ENCODE data around the gene ZNF507. TPM values are rescaled to one million over a fixed set of nuclear protein-coding genes. Genes with fewer than 3 reads are reported as not detected.

The ZNF507 gene
- total RNA-seq, result 16.7 to 20.6 TPM (median 17.0 TPM) in 3 replicates
- long read RNA-seq, full-length matches to known transcripts, result 4 of 8 reads
- long read RNA-seq, partial matches to known transcripts, result 1 of 8 reads
- long read RNA-seq, other reads (novel, unspliced or antisense), result 3 of 8 reads

DNA sequence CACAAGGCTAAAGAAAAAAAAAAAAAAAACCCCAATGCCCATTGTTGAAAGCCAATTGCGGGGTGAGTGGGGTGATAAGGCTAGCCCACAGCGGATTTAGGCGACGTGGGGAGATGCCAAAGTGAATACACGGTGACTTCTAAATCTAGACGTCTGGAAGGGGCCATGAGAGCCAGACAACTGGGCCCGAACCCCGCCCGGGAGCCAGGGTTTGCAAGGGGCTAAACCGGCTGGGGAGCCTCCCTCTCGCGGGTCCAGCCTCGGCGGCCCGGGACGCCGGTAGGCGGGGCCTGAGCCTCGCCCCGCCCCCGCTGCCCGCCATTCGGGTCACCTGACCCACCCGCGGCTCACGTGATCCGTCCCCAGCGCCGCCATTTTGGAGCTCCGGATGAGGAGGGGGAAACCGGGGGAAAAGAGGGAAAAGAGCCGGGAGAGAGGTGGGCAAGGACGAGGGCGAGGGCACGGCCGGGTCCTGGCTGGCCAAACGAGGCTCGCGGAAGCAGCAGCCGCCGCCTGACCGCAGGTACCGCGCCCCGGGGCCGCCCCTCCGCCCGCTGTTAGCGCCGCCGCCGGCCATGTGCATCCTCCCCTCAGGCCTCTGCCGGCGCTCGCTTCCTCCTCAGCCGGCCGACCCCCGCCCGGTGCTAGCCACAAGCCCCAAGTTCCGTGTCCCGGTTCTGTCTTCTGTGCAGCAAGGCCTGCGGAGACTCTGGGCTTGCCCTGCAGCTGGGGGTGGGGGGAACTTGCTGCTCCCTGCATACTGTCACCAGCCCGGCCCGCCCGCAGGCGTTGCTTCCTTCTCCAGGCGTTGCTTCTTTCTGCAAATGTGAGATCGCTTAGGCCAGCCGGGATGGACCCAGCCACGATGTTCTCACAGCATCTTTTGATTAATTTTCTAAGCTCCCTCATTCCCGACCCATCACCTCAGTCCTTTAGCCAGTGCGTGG is at the start of gene ZNF507:
Gene ZNF507 (plus strand): TSS at position 350 of the 947 bp plus-strand sequence. CDS start 7,221 bp downstream, outside the sequence.
- H3K9me3 Mint-ChIP-seq (ENCODE audit: low read depth), result no peaks in the 10 kb centered on the region

DNA sequence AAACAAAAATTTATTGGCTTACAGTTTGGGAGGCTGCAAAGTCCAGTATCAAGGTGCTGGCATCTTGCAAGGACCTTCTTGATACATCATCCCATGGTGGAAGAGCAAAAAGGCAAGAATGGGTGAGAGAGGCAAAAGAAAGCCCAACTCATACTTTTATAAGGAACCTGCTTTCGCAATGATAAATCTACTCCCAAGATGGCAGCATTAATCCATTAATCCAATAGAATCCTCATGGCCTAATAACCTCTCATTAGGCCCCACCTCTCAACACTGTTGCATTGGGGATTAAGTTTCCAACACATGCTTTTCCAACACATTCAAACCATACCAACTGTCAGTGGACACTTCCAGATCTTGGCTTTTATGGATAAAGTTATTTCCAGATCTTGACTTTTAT is 48.7 kb upstream of the ZNF507 start:
- Mint-ChIP-seq H3K9me3 (ENCODE audit: low read depth) (peaks cover 19% of the 10 kb centered on the region), H3K36me3 (ENCODE audit: low read depth) (no peaks in the 10 kb centered on the region), H3K27ac (ENCODE audit: unreplicated experiment) (no peak overlapping the region), H3K4me1 (ENCODE audit: low read depth) (no peaks in the 10 kb centered on the region), H3K4me3 (ENCODE audit: unreplicated experiment) (no peak overlapping the region), H3K27me3 (ENCODE audit: low read depth) (no peaks in the 10 kb centered on the region)
- DNase-seq (ENCODE audit: low spot score), result no peak
- no peak for TF ChIP-seq CTCF (IDR thresholded peaks at IDR 0.05)

More for the DNA sequence above, at the start of gene ZNF507:
- Mint-ChIP-seq H3K36me3 (ENCODE audit: low read depth) (peaks cover 2% of the 10 kb centered on the region), H3K4me3 (ENCODE audit: unreplicated experiment) (peak within 1 kb of the TSS; percentile 96), H3K27ac (ENCODE audit: unreplicated experiment) (peak within 1 kb of the TSS; percentile 91), H3K27me3 (ENCODE audit: low read depth) (no peaks in the 10 kb centered on the region), H3K4me1 (ENCODE audit: low read depth) (peaks cover 22% of the 10 kb centered on the region)
- no peak for DNase-seq (ENCODE audit: low spot score)
- TF ChIP-seq CTCF (IDR thresholded peaks at IDR 0.05), result peak; percentile 56

- Mint-ChIP-seq H3K27me3 (ENCODE audit: low read depth) (no peaks in the 10 kb centered on the region), H3K4me3 (ENCODE audit: unreplicated experiment) (no peak overlapping the region), H3K27ac (ENCODE audit: unreplicated experiment) (no peak overlapping the region), H3K9me3 (ENCODE audit: low read depth) (peaks cover 30% of the 10 kb centered on the region), H3K36me3 (ENCODE audit: low read depth) (peaks cover 2% of the 10 kb centered on the region), H3K4me1 (ENCODE audit: low read depth) (no peaks in the 10 kb centered on the region)
- TF ChIP-seq CTCF (IDR thresholded peaks at IDR 0.05), result no peak
- no peak for DNase-seq (ENCODE audit: low spot score)
Measured at GRCh38 chr19:32302778-32303177, 42.6 kb upstream of the ZNF507 start.

DNA sequence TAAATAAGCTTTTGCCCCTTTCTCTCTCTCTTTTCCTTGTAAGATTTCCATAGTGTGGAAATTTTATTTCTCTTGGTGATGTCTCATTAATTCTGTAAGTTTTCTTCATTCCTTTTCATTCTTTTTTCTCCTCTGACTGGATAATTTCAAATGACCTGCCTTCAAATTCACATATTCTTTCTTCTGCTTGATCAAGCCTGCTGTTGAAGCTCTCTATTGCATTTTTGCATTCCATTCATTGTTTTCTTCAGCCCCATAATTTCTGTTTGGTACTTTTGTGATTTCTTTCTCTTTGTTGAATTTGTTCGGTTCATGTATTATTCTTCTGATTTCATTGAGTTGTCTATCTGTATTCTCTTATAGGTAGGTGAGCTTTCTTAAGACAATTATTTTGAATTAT is 42.2 kb upstream of the ZNF507 start:
- peaks cover 30% of the 10 kb centered on the region for H3K9me3 Mint-ChIP-seq (ENCODE audit: low read depth)
- no peak for TF ChIP-seq CTCF (IDR thresholded peaks at IDR 0.05)
- no peaks in the 10 kb centered on the region for H3K4me1 Mint-ChIP-seq (ENCODE audit: low read depth)
- no peak overlapping the region for H3K4me3 Mint-ChIP-seq (ENCODE audit: unreplicated experiment)
- no peaks in the 10 kb centered on the region for H3K27me3 Mint-ChIP-seq (ENCODE audit: low read depth)
- no peak overlapping the region for H3K27ac Mint-ChIP-seq (ENCODE audit: unreplicated experiment)
- DNase-seq (ENCODE audit: low spot score), result no peak
- H3K36me3 Mint-ChIP-seq (ENCODE audit: low read depth), result peaks cover 2% of the 10 kb centered on the region

DNA sequence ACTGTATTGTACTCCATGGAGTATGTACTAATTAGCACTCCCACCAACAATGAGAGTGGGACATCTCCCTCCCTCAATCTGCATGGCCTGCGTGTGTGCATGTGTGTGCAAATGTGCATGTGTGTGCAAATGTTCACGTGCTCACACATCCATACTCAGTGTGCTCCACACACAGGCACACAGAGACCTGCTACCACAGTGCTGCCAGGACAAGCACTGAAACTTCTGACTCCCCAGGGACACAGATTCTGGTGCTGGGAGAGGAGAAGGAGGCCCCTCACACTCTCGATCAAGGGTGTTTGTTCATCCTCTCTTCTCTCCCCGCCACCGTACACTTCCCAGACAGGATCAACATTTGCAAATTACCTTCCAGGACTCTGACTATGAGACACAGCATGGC is 37.8 kb upstream of the ZNF507 start:
- no peaks in the 10 kb centered on the region for H3K4me1 Mint-ChIP-seq (ENCODE audit: low read depth)
- no peak for DNase-seq (ENCODE audit: low spot score)
- H3K4me3 Mint-ChIP-seq (ENCODE audit: unreplicated experiment), result no peak overlapping the region
- peaks cover 2% of the 10 kb centered on the region for H3K36me3 Mint-ChIP-seq (ENCODE audit: low read depth)
- no peaks in the 10 kb centered on the region for H3K27me3 Mint-ChIP-seq (ENCODE audit: low read depth)
- no peak for TF ChIP-seq CTCF (IDR thresholded peaks at IDR 0.05)
- H3K27ac Mint-ChIP-seq (ENCODE audit: unreplicated experiment), result no peak overlapping the region
- peaks cover 10% of the 10 kb centered on the region for H3K9me3 Mint-ChIP-seq (ENCODE audit: low read depth)

Measured in chondrocyte (in vitro differentiated cells).